AG04449 (cell line): ENCODE data around the gene S100B.

Experiments used
- CTCF ChIA-PET: fragments of 350-600 bp; formaldehyde crosslinking; extraction: SDS; loops from one replicate; lab custom pipeline; 2021; ENCODE audit warnings: antibody characterized with exemption; lab: Yijun Ruan, JAX
- POLR2A ChIA-PET: fragments of 400-600, 350-600 bp; formaldehyde crosslinking; extraction: SDS; loops from one replicate; lab custom pipeline; 2020; ENCODE audit warnings: antibody characterized with exemption, inconsistent platforms; lab: Yijun Ruan, JAX
- DNase-seq: peaks from one replicate; pipeline ENCODE4 v3.0.0-alpha.2; 2010; ENCODE audit warnings: low read depth, low spot score
- H3K4me3 ChIP-seq: 2 replicates; pipeline ENCODE4 v1.5.1; 2011; ENCODE audit warnings: low read depth, mild to moderate bottlenecking, control low read depth, low read length
- CTCF ChIP-seq: IDR thresholded peaks from one replicate; pipeline ENCODE4 v1.5.1; 2011; ENCODE audit warnings: mild to moderate bottlenecking, moderate library complexity, low read length, control low read depth, inconsistent platforms; ENCODE audit not compliant: insufficient read depth; ENCODE audit errors: missing control alignments

Gene S100B

GRCh38 chr21:46604975-46605766 is at the start of gene S100B:
TSS of gene S100B (minus strand) at chr21:46605082. CDS start at chr21:46602415, 2,667 bp downstream.
- DNase-seq, result no peak
- TF ChIP-seq CTCF, result no peak
- ChIA-PET POLR2A (no interaction called here), CTCF (interaction anchor here (1.3 kb wide), 1 partner anchor 11 kb away, joined by 3 read pairs; no protein-coding TSS in a partner anchor)
- H3K4me3 ChIP-seq, result no peak within 1 kb of the TSS

GRCh38 chr21:46651121-46651520 is 46.2 kb upstream of the S100B start:
- CTCF ChIA-PET, result interaction anchor here (1.4 to 2.1 kb wide), 2 partner anchors 11 to 12 kb away, joined by 3 to 10 read pairs; no protein-coding TSS in a partner anchor
- no peak for DNase-seq
- POLR2A ChIA-PET, result no interaction called here
- H3K4me3 ChIP-seq, result no peak overlapping the region
- no peak for TF ChIP-seq CTCF

GRCh38 chr21:46650476-46651098 is 45.7 kb upstream of the S100B start:
- ChIA-PET POLR2A (no interaction called here), CTCF (interaction anchor here (1.4 kb wide), 1 partner anchor 12 kb away, joined by 3 read pairs; no protein-coding TSS in a partner anchor)
- DNase-seq, result no peak
- TF ChIP-seq CTCF, result no peak
- H3K4me3 ChIP-seq, result no peak overlapping the region

GRCh38 chr21:46649356-46649755 is 44.5 kb upstream of the S100B start:
- TF ChIP-seq CTCF, result no peak
- DNase-seq, result no peak
- POLR2A ChIA-PET, result no interaction called here
- CTCF ChIA-PET, result interaction anchor here (1.4 kb wide), 1 partner anchor 11 kb away, joined by 3 read pairs; no protein-coding TSS in a partner anchor
- no peak overlapping the region for H3K4me3 ChIP-seq

GRCh38 chr21:46648539-46648938 is 43.7 kb upstream of the S100B start:
- DNase-seq, result no peak
- ChIA-PET POLR2A (no interaction called here), CTCF (interaction anchor here (2.2 kb wide), 1 partner anchor 12 kb away, joined by 9 read pairs; no protein-coding TSS in a partner anchor)
- no peak for TF ChIP-seq CTCF
- no peak overlapping the region for H3K4me3 ChIP-seq
